ENCODE data around the gene OOSP4A.
"Not testable (repeated sequence)": the region's sequence is repeated elsewhere in the genome, so short reads cannot be mapped to it uniquely, and the experiment has no call there.

Gene OOSP4A

GRCh38 chr11:59981106-59981770 lies 17.4 kb downstream of the OOSP4A start:
- H3K27ac ChIP-seq (ENCODE audit: low read depth, low read length, poor library complexity, severe bottlenecking) = no peak overlapping the region
- H3K9me3 ChIP-seq (ENCODE audit: low read length) = no peaks in the 10 kb centered on the region
- no peaks in the 10 kb centered on the region for H3K4me1 ChIP-seq (ENCODE audit: insufficient read depth, low read length, severe bottlenecking)
- no peak overlapping the region for H3K4me2 ChIP-seq (ENCODE audit: low read length)
- no peaks in the 10 kb centered on the region for H4K20me1 ChIP-seq (ENCODE audit: insufficient read depth, low read length)
- no peak for TF ChIP-seq EZH2 (IDR thresholded peaks at IDR 0.05; ENCODE audit: borderline replicate concordance, low read length)
- TF ChIP-seq CTCF (IDR thresholded peaks at IDR 0.05; ENCODE audit: low read length) = no peak
- no peaks in the 10 kb centered on the region for H3K36me3 ChIP-seq (ENCODE audit: insufficient read depth, low read length)
- no peaks in the 10 kb centered on the region for H3F3A ChIP-seq (ENCODE audit: insufficient read depth, low read length)
- H3K4me3 ChIP-seq (ENCODE audit: low read depth, low read length, poor library complexity, severe bottlenecking) = no peak overlapping the region
- H2AFZ ChIP-seq (ENCODE audit: low read length) = no peak overlapping the region
- H3K9me2 ChIP-seq (ENCODE audit: low read depth, low read length) = no peaks in the 10 kb centered on the region
- no peaks in the 10 kb centered on the region for H3K27me3 ChIP-seq (ENCODE audit: insufficient read depth, low read length)
- no peak overlapping the region for H3K9ac ChIP-seq (ENCODE audit: low read length)
- no peaks in the 10 kb centered on the region for H3K79me2 ChIP-seq (ENCODE audit: insufficient read depth, low read length)

- H3K27me3 ChIP-seq (ENCODE audit: insufficient read depth, low read length); H3K36me3 ChIP-seq (ENCODE audit: insufficient read depth, low read length); H3K9me2 ChIP-seq (ENCODE audit: low read depth, low read length); H3K9ac ChIP-seq (ENCODE audit: low read length); H3K4me2 ChIP-seq (ENCODE audit: low read length); H2AFZ ChIP-seq (ENCODE audit: low read length); H3K9me3 ChIP-seq (ENCODE audit: low read length); H3F3A ChIP-seq (ENCODE audit: insufficient read depth, low read length); H3K4me3 ChIP-seq (ENCODE audit: low read depth, low read length, poor library complexity, severe bottlenecking); H3K27ac ChIP-seq (ENCODE audit: low read depth, low read length, poor library complexity, severe bottlenecking); H3K4me1 ChIP-seq (ENCODE audit: insufficient read depth, low read length, severe bottlenecking); H3K79me2 ChIP-seq (ENCODE audit: insufficient read depth, low read length); H4K20me1 ChIP-seq (ENCODE audit: insufficient read depth, low read length): not testable (repeated sequence)
Measured at GRCh38 chr11:59982037-59982436, 18.2 kb downstream of the OOSP4A start.

- no peak overlapping the region for H3K4me3 ChIP-seq (ENCODE audit: low read depth, low read length, poor library complexity, severe bottlenecking)
- TF ChIP-seq CTCF (IDR thresholded peaks at IDR 0.05; ENCODE audit: low read length) (no peak), EZH2 (IDR thresholded peaks at IDR 0.05; ENCODE audit: borderline replicate concordance, low read length) (no peak)
Measured at GRCh38 chr11:59983212-59983611, 19.4 kb downstream of the OOSP4A start.

GRCh38 chr11:59984368-59984767 lies 20.5 kb downstream of the OOSP4A start:
- Histone ChIP-seq H4K20me1 (ENCODE audit: insufficient read depth, low read length) (no peaks in the 10 kb centered on the region), H3K27ac (ENCODE audit: low read depth, low read length, poor library complexity, severe bottlenecking) (no peak overlapping the region), H3K9ac (ENCODE audit: low read length) (no peak overlapping the region), H3K9me3 (ENCODE audit: low read length) (no peaks in the 10 kb centered on the region), H3K79me2 (ENCODE audit: insufficient read depth, low read length) (no peaks in the 10 kb centered on the region), H3K4me1 (ENCODE audit: insufficient read depth, low read length, severe bottlenecking) (no peaks in the 10 kb centered on the region), H3K27me3 (ENCODE audit: insufficient read depth, low read length) (no peaks in the 10 kb centered on the region), H3K9me2 (ENCODE audit: low read depth, low read length) (no peaks in the 10 kb centered on the region), H3K4me2 (ENCODE audit: low read length) (no peak overlapping the region), H3K36me3 (ENCODE audit: insufficient read depth, low read length) (no peaks in the 10 kb centered on the region), H3F3A (ENCODE audit: insufficient read depth, low read length) (no peaks in the 10 kb centered on the region), H3K4me3 (ENCODE audit: low read depth, low read length, poor library complexity, severe bottlenecking) (no peak overlapping the region), H2AFZ (ENCODE audit: low read length) (no peak overlapping the region)
- no peak for TF ChIP-seq EZH2 (IDR thresholded peaks at IDR 0.05; ENCODE audit: borderline replicate concordance, low read length)
- TF ChIP-seq CTCF (IDR thresholded peaks at IDR 0.05; ENCODE audit: low read length) = no peak

More at GRCh38 chr11:59983212-59983611, 19.4 kb downstream of the OOSP4A start:
- no peak overlapping the region for H3K4me2 ChIP-seq (ENCODE audit: low read length)
- no peak overlapping the region for H2AFZ ChIP-seq (ENCODE audit: low read length)
- H3K79me2 ChIP-seq (ENCODE audit: insufficient read depth, low read length) = no peaks in the 10 kb centered on the region
- H3K27me3 ChIP-seq (ENCODE audit: insufficient read depth, low read length) = no peaks in the 10 kb centered on the region
- H3F3A ChIP-seq (ENCODE audit: insufficient read depth, low read length) = no peaks in the 10 kb centered on the region
- H4K20me1 ChIP-seq (ENCODE audit: insufficient read depth, low read length) = no peaks in the 10 kb centered on the region
- no peaks in the 10 kb centered on the region for H3K9me3 ChIP-seq (ENCODE audit: low read length)
- no peaks in the 10 kb centered on the region for H3K4me1 ChIP-seq (ENCODE audit: insufficient read depth, low read length, severe bottlenecking)
- H3K9me2 ChIP-seq (ENCODE audit: low read depth, low read length) = no peaks in the 10 kb centered on the region
- no peak overlapping the region for H3K9ac ChIP-seq (ENCODE audit: low read length)
- H3K36me3 ChIP-seq (ENCODE audit: insufficient read depth, low read length) = no peaks in the 10 kb centered on the region
- no peak overlapping the region for H3K27ac ChIP-seq (ENCODE audit: low read depth, low read length, poor library complexity, severe bottlenecking)

All from OCI-LY1 (cell line).